ENCODE results near the gene VIM. TPM values are rescaled to one million over a fixed set of nuclear protein-coding genes. Genes with fewer than 3 reads are reported as not detected.

Gene VIM
- total RNA-seq, 1 donor from 2014 or later = 342 TPM

DNA sequence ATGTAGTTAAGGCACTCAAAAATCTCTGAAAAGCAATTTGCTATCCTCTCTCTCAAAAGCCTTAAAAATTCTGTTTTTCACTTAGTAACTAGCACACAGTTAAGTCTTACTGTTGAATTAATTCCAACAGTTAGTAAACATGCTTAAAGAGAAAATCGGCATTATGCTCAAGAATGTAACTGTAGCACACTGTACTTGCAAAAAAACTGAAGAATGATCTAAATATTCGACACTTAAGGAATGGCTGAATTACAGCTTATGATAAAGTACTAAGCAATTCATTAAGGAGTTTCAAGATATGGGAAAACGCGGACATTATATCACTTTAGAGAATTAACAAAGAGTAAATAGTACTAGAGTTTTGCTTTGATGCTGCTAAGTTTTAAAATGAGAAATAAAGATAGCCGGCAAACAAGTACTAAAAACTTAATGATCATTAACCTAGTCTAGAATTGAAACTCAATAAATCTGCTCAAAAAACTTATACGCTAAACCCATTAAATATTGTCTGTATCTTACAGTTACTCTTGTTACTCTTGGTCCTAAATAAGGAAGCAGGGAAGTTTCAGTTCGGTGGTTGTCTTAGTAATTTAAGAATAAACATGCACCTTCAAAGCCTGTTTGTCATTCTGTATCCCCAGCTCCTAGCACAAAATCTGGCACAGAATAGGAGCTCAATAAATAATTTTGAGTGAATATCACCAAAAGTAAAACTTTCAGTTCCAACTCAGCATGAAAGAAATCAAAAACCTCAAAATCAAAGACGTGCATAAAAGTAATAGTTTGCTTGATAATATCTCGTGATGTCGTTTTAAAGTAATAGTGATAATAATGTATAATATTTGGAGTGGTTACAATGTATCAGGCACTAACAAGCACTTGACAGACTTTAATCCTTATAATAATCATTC is 27.8 kb upstream of the VIM start:
- Mint-ChIP-seq H3K4me1 (ENCODE audit: low read depth) (peaks cover 45% of the 10 kb centered on the region), H3K27me3 (ENCODE audit: low read depth) (peaks cover 7% of the 10 kb centered on the region), H3K27ac (peak overlapping the region; percentile 77)

DNA sequence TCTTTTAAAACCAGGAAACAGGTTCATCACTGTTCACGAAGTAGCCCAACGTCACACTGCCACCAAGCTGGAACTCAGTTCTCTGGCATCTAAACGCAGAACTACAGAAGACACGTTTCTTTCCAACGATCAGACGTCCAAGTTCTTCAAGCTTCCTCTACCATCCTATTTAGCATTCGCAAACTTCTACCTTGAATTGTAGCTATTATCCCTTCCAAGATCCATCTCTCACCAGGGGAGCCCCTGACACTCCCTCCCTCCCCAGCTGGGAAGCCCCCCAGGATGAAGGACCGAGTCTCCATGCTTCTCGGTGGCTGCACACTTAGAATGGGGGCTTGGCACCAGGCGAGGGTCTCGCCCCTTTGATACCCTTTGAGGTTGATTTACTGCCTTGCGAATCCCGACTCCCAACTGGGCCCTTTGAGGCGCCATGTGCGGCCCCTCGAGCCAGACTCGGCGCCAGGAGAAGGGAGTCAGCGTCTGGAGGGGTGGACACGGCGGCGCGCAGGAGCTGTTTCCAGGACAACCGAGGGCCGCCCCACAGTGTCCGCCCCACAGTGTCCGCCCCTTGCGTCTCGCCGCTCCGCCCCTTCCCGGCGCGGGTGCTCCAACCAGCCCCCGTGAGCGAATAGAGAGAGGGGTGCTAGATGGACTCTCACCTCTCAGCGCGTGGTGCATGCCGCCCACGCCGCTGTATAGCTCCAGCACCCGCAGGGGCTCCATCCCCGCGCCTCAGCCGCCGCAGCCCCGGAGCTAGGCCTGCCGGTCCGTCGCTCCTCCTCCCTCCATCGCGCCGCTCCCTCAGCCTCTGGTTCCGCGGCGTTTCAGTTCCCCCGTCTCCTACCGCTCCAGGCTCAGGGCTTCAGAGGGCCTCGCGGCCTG is 26.9 kb upstream of the VIM start, which contains the start of gene TRDMT1:
Gene TRDMT1 (minus strand): TSS at position 761 of the 882 bp plus-strand sequence. CDS start 38 bp downstream, at position 723.
- H3K9me3 Mint-ChIP-seq = no peaks in the 10 kb centered on the region
- peaks cover 49% of the 10 kb centered on the region for H3K4me1 Mint-ChIP-seq (ENCODE audit: low read depth)
- intact Hi-C loops (cut with micrococcal nuclease) = loop anchor here (1.0 to 10.0 kb wide), 5 partner anchors 16 to 766 kb away; partner anchors contain the start of genes PTER and VIM
- H3K27me3 Mint-ChIP-seq (ENCODE audit: low read depth) = peaks cover 7% of the 10 kb centered on the region
- no peaks in the 10 kb centered on the region for H3K36me3 Mint-ChIP-seq (ENCODE audit: low read depth)
- H3K4me3 Mint-ChIP-seq (ENCODE audit: low read depth) = peak within 1 kb of the TSS; percentile 96
- DNase-seq (ENCODE audit: low spot score) = peak; percentile 77
- H3K27ac Mint-ChIP-seq = peak within 1 kb of the TSS; percentile 77

More for the DNA sequence above, 27.8 kb upstream of the VIM start:
- intact Hi-C loops (cut with micrococcal nuclease) = loop anchor here (2.0 to 10.0 kb wide), 2 partner anchors 17 to 765 kb away; partner anchors contain the start of gene PTER
- H3K36me3 Mint-ChIP-seq (ENCODE audit: low read depth) = no peaks in the 10 kb centered on the region
- peak overlapping the region; percentile 96 for H3K4me3 Mint-ChIP-seq (ENCODE audit: low read depth)
- no peaks in the 10 kb centered on the region for H3K9me3 Mint-ChIP-seq
- no peak for DNase-seq (ENCODE audit: low spot score)

DNA sequence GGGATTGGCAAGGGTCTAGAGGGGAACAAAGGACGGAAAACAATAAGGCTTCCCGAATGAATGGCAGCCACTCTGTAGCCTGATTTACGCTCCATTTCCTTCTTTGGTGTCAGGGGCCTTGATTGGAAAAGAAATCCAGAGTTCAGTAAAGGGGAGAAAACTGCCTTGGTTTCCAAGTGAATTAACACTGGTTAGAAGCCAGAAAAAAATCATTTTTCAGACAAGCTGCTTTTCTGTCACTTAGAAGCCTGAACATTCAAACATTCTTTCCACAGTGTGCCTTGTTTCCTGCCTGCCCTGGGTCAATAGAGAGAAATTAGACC is 26.3 kb upstream of the VIM start:
- Mint-ChIP-seq H3K4me1 (ENCODE audit: low read depth) (peaks cover 54% of the 10 kb centered on the region), H3K36me3 (ENCODE audit: low read depth) (no peaks in the 10 kb centered on the region), H3K4me3 (ENCODE audit: low read depth) (peak overlapping the region; percentile 96), H3K27ac (peak overlapping the region; percentile 77), H3K27me3 (ENCODE audit: low read depth) (peaks cover 7% of the 10 kb centered on the region), H3K9me3 (no peaks in the 10 kb centered on the region)
- DNase-seq (ENCODE audit: low spot score) = no peak
- intact Hi-C loops (cut with micrococcal nuclease) = loop anchor here (1.0 to 10.0 kb wide), 5 partner anchors 15 to 767 kb away; partner anchors contain the start of genes PTER and VIM

DNA sequence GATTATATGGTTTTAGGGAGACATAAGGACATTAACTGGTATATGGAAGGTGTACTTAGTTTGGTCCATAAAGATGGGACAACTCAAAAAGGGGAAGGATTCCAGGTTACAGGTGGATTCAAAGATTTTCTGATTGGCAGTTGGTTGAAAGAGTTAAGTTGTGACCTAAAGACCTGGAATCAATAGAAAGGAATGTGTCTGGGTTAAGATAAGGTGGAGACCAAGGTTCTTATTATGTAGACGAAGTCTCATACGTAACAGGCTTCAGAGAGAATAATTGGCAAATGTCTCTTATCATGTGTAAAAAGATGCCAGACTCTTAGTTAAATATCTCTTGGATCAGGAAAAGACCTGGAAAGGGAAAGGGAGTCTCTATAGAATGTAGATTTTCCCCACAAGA is 25.5 kb upstream of the VIM start:
- intact Hi-C loops (cut with micrococcal nuclease) = loop anchor here (10.0 kb wide), 1 partner anchor 768 kb away; the partner anchor contains the start of gene PTER
- Mint-ChIP-seq H3K9me3 (no peaks in the 10 kb centered on the region), H3K4me3 (ENCODE audit: low read depth) (no peak overlapping the region), H3K27me3 (ENCODE audit: low read depth) (peaks cover 7% of the 10 kb centered on the region), H3K36me3 (ENCODE audit: low read depth) (no peaks in the 10 kb centered on the region), H3K27ac (no peak overlapping the region), H3K4me1 (ENCODE audit: low read depth) (peaks cover 59% of the 10 kb centered on the region)
- DNase-seq (ENCODE audit: low spot score) = no peak

DNA sequence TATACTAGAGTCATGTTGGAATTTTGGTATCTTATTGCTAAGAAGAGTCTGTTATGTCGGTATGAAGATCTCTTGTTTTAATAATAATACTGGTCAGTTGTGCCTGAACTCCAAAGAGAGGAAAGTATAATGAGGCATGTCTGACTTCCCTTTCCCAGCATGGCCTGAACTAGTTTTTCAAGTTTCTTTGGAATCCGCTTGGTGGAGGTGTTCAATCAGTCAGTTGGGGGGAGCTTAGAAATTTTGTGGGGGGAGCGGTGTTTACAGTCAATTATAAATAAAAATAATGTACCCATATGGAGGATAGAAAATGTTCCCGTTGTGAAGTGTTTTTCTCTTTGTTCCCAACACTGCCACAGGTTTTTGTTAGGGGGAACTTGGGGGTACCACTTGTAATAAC is 25.0 kb upstream of the VIM start:
- H3K4me1 Mint-ChIP-seq (ENCODE audit: low read depth) = peaks cover 60% of the 10 kb centered on the region
- H3K36me3 Mint-ChIP-seq (ENCODE audit: low read depth) = no peaks in the 10 kb centered on the region
- no peak overlapping the region for H3K27ac Mint-ChIP-seq
- no peak overlapping the region for H3K4me3 Mint-ChIP-seq (ENCODE audit: low read depth)
- no peak for DNase-seq (ENCODE audit: low spot score)
- no peaks in the 10 kb centered on the region for H3K9me3 Mint-ChIP-seq
- intact Hi-C loops (cut with micrococcal nuclease) = loop anchor here (10.0 kb wide), 1 partner anchor 768 kb away; the partner anchor contains the start of gene PTER
- peaks cover 7% of the 10 kb centered on the region for H3K27me3 Mint-ChIP-seq (ENCODE audit: low read depth)

DNA sequence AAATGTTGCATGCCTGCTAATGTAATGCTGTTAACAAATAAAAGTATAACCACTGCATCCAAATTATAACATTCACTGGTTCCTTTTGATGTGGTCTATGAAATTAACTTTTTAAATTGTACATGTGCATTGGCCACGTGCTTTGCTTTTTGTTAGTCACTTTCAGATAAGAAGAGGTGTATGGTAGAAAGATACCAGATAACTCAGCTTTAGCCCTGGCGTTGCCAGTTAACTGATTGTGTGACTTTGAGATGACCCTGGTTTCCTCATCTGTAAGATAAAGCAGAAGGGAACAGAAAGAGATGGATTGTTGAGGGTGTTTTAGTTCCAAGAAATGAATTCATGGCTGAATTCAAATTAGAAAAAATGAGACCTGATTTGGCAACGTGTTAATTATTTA is 24.6 kb upstream of the VIM start:
- H3K36me3 Mint-ChIP-seq (ENCODE audit: low read depth) = no peaks in the 10 kb centered on the region
- no peak overlapping the region for H3K27ac Mint-ChIP-seq
- no peak for DNase-seq (ENCODE audit: low spot score)
- H3K9me3 Mint-ChIP-seq = no peaks in the 10 kb centered on the region
- no peak overlapping the region for H3K4me3 Mint-ChIP-seq (ENCODE audit: low read depth)
- peaks cover 64% of the 10 kb centered on the region for H3K4me1 Mint-ChIP-seq (ENCODE audit: low read depth)
- intact Hi-C loops (cut with micrococcal nuclease) = loop anchor here (10.0 kb wide), 1 partner anchor 769 kb away; the partner anchor contains the start of gene PTER
- H3K27me3 Mint-ChIP-seq (ENCODE audit: low read depth) = peaks cover 7% of the 10 kb centered on the region

DNA sequence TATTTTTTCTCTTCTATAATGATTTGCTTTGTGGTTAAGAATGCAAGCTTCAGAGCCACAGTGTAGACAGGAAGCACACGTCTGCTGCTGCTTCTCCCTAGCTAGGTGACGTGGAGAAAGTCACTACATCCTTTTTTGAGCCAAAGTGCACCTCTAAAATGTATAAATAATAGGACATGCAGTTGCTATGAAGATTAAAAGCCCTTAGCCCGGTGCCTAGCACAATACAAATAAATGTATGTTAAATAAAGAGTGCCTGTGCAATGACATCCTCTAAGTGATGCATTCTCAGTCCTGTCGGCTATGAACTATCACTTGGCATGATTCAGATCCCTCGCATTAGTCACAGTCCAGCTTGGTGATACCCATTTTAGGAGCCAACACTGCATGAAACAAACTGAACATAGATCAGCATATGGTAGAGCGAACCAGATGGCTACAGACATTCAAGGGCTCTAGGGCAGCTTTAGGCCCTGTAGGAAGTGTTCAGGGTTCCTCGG is 21.8 kb upstream of the VIM start:
- Mint-ChIP-seq H3K4me1 (ENCODE audit: low read depth) (peaks cover 53% of the 10 kb centered on the region), H3K27ac (peak overlapping the region; percentile 90), H3K36me3 (ENCODE audit: low read depth) (no peaks in the 10 kb centered on the region), H3K27me3 (ENCODE audit: low read depth) (no peaks in the 10 kb centered on the region), H3K9me3 (no peaks in the 10 kb centered on the region), H3K4me3 (ENCODE audit: low read depth) (peak overlapping the region; percentile 49)
- no peak for DNase-seq (ENCODE audit: low spot score)
- intact Hi-C loops (cut with micrococcal nuclease) = loop anchor here (1.0 to 10.0 kb wide), 2 partner anchors 10 to 771 kb away; partner anchors contain the start of gene PTER

DNA sequence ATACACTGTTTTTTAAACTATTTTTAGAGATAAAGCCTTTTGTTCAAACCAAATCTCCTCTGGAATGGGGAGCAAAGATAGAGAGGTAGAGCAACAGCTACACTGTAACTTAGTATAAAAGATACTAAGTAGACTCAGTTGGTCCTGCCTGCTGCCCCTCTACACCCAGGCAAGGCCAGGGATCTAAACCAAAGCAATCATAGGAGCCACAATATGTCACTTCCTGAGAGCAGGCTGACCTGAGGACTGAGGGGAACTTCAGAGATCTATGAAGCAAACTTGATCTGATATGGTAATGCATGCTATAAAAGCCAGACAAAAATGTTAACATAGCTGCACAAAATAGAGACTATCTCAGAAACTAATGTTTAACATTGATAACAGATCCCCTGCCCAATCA is 19.6 kb upstream of the VIM start:
- H3K4me3 Mint-ChIP-seq (ENCODE audit: low read depth) = no peak overlapping the region
- H3K27me3 Mint-ChIP-seq (ENCODE audit: low read depth) = no peaks in the 10 kb centered on the region
- H3K36me3 Mint-ChIP-seq (ENCODE audit: low read depth) = peaks cover 3% of the 10 kb centered on the region
- intact Hi-C loops (cut with micrococcal nuclease) = loop anchor here (10.0 kb wide), 1 partner anchor 774 kb away; the partner anchor contains the start of gene PTER
- no peak overlapping the region for H3K27ac Mint-ChIP-seq
- peaks cover 42% of the 10 kb centered on the region for H3K4me1 Mint-ChIP-seq (ENCODE audit: low read depth)
- no peak for DNase-seq (ENCODE audit: low spot score)
- H3K9me3 Mint-ChIP-seq = no peaks in the 10 kb centered on the region

DNA sequence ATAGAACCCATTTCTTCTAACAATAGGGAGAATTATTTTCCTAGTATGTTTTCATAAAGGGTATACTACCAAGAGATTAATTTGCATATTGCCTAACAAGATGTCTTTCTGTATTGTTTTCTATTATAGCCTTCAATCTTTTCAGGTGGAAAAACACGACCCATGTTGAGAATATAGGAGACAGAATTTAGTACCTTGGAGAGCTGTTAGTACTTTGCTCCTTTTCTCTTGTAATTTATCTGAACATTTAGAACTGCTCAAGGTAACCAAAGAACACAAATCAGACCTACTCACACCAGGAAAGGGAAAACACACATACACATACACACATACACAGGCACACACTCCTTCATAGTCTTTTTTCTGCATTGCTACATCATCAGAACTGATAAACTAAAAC is 18.7 kb upstream of the VIM start:
- intact Hi-C loops (cut with micrococcal nuclease) = loop anchor here (10.0 kb wide), 1 partner anchor 775 kb away; the partner anchor contains the start of gene PTER
- Mint-ChIP-seq H3K27ac (no peak overlapping the region), H3K27me3 (ENCODE audit: low read depth) (no peaks in the 10 kb centered on the region), H3K9me3 (no peaks in the 10 kb centered on the region), H3K4me1 (ENCODE audit: low read depth) (peaks cover 37% of the 10 kb centered on the region), H3K36me3 (ENCODE audit: low read depth) (peaks cover 3% of the 10 kb centered on the region), H3K4me3 (ENCODE audit: low read depth) (no peak overlapping the region)
- no peak for DNase-seq (ENCODE audit: low spot score)

DNA sequence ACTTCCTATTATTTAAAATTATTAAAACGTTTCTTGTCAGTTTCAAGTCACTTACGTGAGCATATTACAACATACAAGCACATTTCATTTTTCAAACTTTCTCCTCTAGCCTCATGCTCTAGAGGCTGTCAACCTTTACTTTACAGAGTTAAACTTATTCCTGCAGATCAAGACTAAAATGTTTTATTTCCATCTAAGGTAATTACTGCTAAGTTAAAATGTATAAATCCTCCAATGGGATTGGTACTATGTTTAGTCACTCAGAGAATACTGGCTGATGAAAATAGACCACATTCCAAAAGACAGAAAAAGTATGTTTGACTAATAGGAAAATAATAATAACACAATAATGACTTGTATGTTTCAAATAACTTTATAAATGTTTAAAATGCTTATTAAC is 18.2 kb upstream of the VIM start:
- no peaks in the 10 kb centered on the region for H3K9me3 Mint-ChIP-seq
- H3K4me1 Mint-ChIP-seq (ENCODE audit: low read depth) = peaks cover 36% of the 10 kb centered on the region
- no peaks in the 10 kb centered on the region for H3K27me3 Mint-ChIP-seq (ENCODE audit: low read depth)
- peaks cover 5% of the 10 kb centered on the region for H3K36me3 Mint-ChIP-seq (ENCODE audit: low read depth)
- intact Hi-C loops (cut with micrococcal nuclease) = loop anchor here (10.0 kb wide), 1 partner anchor 775 kb away; the partner anchor contains the start of gene PTER
- H3K27ac Mint-ChIP-seq = no peak overlapping the region
- no peak for DNase-seq (ENCODE audit: low spot score)
- H3K4me3 Mint-ChIP-seq (ENCODE audit: low read depth) = no peak overlapping the region

DNA sequence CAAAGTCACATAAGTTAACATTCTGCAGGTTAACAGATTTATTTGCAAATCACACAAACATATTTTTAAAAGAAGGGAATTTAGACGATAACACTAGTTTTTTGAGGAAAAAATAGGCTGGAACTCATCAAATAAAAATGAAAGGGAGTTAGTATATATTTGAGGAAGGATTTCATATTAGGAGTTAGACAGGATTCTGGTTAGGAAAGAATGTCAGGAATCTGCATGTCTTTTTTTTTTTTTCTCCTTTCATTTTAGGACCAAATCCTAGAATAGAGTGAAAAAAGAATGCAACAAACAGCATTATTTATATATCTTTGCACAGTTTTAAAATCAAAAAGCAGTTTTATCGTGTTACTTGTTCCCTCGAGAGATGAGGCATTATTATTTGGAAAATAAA is 17.7 kb upstream of the VIM start:
- intact Hi-C loops (cut with micrococcal nuclease) = no loop called here
- H3K9me3 Mint-ChIP-seq = no peaks in the 10 kb centered on the region
- no peak overlapping the region for H3K4me3 Mint-ChIP-seq (ENCODE audit: low read depth)
- no peak for DNase-seq (ENCODE audit: low spot score)
- no peak overlapping the region for H3K27ac Mint-ChIP-seq
- no peaks in the 10 kb centered on the region for H3K27me3 Mint-ChIP-seq (ENCODE audit: low read depth)
- peaks cover 9% of the 10 kb centered on the region for H3K36me3 Mint-ChIP-seq (ENCODE audit: low read depth)
- H3K4me1 Mint-ChIP-seq (ENCODE audit: low read depth) = peaks cover 41% of the 10 kb centered on the region

DNA sequence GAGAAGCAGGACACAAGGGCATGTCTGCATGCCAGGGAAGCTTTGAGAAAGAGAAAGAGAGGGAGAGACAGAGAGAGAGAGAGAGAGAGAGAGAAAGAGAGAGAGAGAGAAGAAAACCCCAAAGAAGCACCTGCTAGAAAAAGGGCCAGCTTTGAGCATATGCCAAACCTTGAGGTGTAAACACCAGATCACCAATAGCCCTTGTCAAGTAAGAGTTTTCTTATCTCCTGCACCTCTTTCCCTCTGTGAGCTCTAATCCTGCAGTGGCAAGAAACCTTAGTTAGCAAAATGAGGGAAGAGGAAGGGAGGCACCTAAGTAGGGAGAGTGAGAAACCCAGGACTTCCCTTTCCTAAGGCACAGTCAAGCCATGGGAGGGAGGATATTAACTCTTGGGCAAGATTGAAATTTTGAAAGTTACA is 15.2 kb upstream of the VIM start:
- Mint-ChIP-seq H3K4me1 (ENCODE audit: low read depth) (peaks cover 44% of the 10 kb centered on the region), H3K27ac (no peak overlapping the region), H3K4me3 (ENCODE audit: low read depth) (no peak overlapping the region)

More for the DNA sequence above, 15.2 kb upstream of the VIM start:
- Mint-ChIP-seq H3K36me3 (ENCODE audit: low read depth) (peaks cover 11% of the 10 kb centered on the region), H3K27me3 (ENCODE audit: low read depth) (no peaks in the 10 kb centered on the region), H3K9me3 (no peaks in the 10 kb centered on the region)
- no peak for DNase-seq (ENCODE audit: low spot score)
- intact Hi-C loops (cut with micrococcal nuclease) = no loop called here

Data from activated T-helper 2 cell treated with anti-CD3 and anti-CD28 coated beads, Interferon-gamma antibody, Interleukin-2, Interleukin-4, amounts not matched to agents 10 μg/mL and 5 μg/mL and 100 μg/mL, durations not matched to agents 14 hours and 24 hours and 36 hours (primary cell).